Heart left ventricle (tissue), 16 donors: ENCODE measurements around the gene PAXX. TPM values are rescaled to one million over a fixed set of nuclear protein-coding genes. Genes with fewer than 3 reads are reported as not detected.
A peak's percentile ranks its signal among the peaks of the same experiment; 100 is the strongest.

Experiments used
- ATAC-seq, 4 donors: fragments of 200-7000 bp; cut with Tn5 transposase; one replicate each; pipeline ENCODE4 v1.9.1; 2020 to 2022; ENCODE audit warnings: moderate library complexity in 4 of 4, mild to moderate bottlenecking in 3 of 4, moderate number of reproducible peaks in 1 of 4
- DNase-seq, 5 donors: peaks; one replicate each; pipeline ENCODE4 v3.0.0-alpha.2; 2020
- H3K27ac ChIP-seq, 12 donors: fragments of 200-600 bp; sonication (generic) in 4 of 12; one replicate each; pipeline versions ENCODE4 v1.5.0 to v1.8.0; 2016 to 2022; ENCODE audit warnings: mild to moderate bottlenecking in 2 of 12
- H3K27me3 ChIP-seq, 9 donors: fragments of 200-600 bp; sonication (generic) in 2 of 9; one replicate each; pipeline versions ENCODE4 v1.5.1 to v1.8.0; 2016 to 2022; ENCODE audit warnings: mild to moderate bottlenecking in 3 of 9
- H3K36me3 ChIP-seq, 9 donors: fragments of 200-600 bp; sonication (generic) in 2 of 9; one replicate each; pipeline versions ENCODE4 v1.5.0 to v1.8.0; 2018 to 2022; ENCODE audit warnings: mild to moderate bottlenecking in 2 of 9
- H3K4me1 ChIP-seq, 12 donors: fragments of 200-600 bp; sonication (generic) in 4 of 12; one replicate each; pipeline versions ENCODE4 v1.5.0 to v1.8.0; 2016 to 2022; ENCODE audit warnings: mild to moderate bottlenecking in 3 of 12
- H3K4me3 ChIP-seq, 12 donors: fragments of 200-600 bp; sonication (generic) in 4 of 12; one replicate each; pipeline versions ENCODE4 v1.5.0 to v1.8.0; 2017 to 2022; ENCODE audit warnings: mild to moderate bottlenecking in 9 of 12, moderate library complexity in 4 of 12
- H3K9me3 ChIP-seq, 12 donors: fragments of 200-600 bp; sonication (generic) in 4 of 12; one replicate each; pipeline versions ENCODE4 v1.5.0 to v1.8.0; 2016 to 2022; ENCODE audit warnings: mild to moderate bottlenecking in 1 of 12
- CTCF ChIP-seq, 12 donors: fragments of 200-600 bp; sonication (generic) in 4 of 12; IDR thresholded peaks; one replicate each; pipeline versions ENCODE4 v1.5.0 to v1.8.0; 2018 to 2022; ENCODE audit warnings: antibody characterized with exemption in 12 of 12, mild to moderate bottlenecking in 5 of 12
- POLR2A ChIP-seq, 2 donors: fragments of 450-650 bp; IDR thresholded peaks; one replicate each; pipeline ENCODE4 v1.6.1; 2017; ENCODE audit warnings: antibody characterized with exemption in 2 of 2, mild to moderate bottlenecking in 2 of 2, moderate library complexity in 2 of 2
- WGBS, 4 donors: extraction: QIAGEN DNeasy Blood & Tissue Kit in 2 of 4; methylation state at CpG; one replicate each; pipeline versions ENCODE4 v1.1.5 to v1.1.7; 2013 to 2018; 5-methylcytosine and 5-hydroxymethylcytosine counted together
- intact Hi-C, 10 donors: fragments of 100-400 bp; cut with DNase I; formaldehyde crosslinking; loops; one replicate each; pipeline versions ENCODE4 v1.11.1 to v1.14.2; 2022
- polyA plus RNA-seq, 2 donors: library from polyadenylated mRNA; stranded (reverse); fragments of 200-250 nt; gene quantifications; one replicate each; pipeline ENCODE4 v1.2.3, GENCODE V29; 2013
- total RNA-seq, 9 donors: library from RNA; depleted of rRNA in 2 of 9; stranded (reverse); fragments of >200 nt in 2 of 9; fragmentation: NEBNext Ultra II Directional in 3 of 9; extraction: Animal tissue kit (Norgen Biotek cat#: 25700) in 3 of 9; gene quantifications; one replicate each; pipeline versions ENCODE4 v1.1.0 to v1.2.4, GENCODE V29; 2016 to 2023
- donor health status: ischemic (EF 13 %, LVEDD 7.1; RV severe dilation, severe dysfunction).
- donor health status: healthy with polysubstance abuse.
- donor health status: DM: no; HTN: yes; CAD: no.
- donor health status: DM: no; HTN: no; CAD: no.
- donor health status: ischemic (EF 25% LVEDD 6.9; RV normal size, moderate dysfunction).
- donor health status: ischemic (EF 25% LVEDD 5.7; RV mildly dilated, moderate dysfunction).
- donor health status: healthy.
- donor health status: DM: yes; HTN: yes; CAD: no.
- donor health status: ischemic (EF 35%, LVEDD 5.7; RV mildly dilated, moderate dysfunction).
- donor health status: nonischemic (EF 11% LVEDD 7.7; RV severe dilation, severe dysfunction).
- donor health status: DM: yes; HTN: yes; CAD: no.
- donor health status: PGD.
- donor health status: ischemic (EF 29% LVEDD 5.4; RV normal size, mild dysfunction).
- donor health status: nonischemic (EF 23%, LVEDD 6.1; RV moderate dilation, normal function).

The PAXX gene
- total and polyA plus RNA-seq, 11 donors, result 15.0 to 57.3 (median 20.9) TPM

GRCh38 chr9:137025517-137025966 is 33.3 kb downstream of the PAXX start:
- WGBS, 4 donors, result 79 to 96% (median 90%) methylated on average over 9 to 21 of the region's 21 CpGs
- Histone ChIP-seq H3K36me3 (peaks cover 0 to 11% (median 0%) of the 10 kb centered on the region in 9 donors), H3K9me3 (no peaks in the 10 kb centered on the region), H3K4me1 (peaks cover 5 to 36% (median 25%) of the 10 kb centered on the region in 12 donors), H3K4me3 (no peak overlapping the region), H3K27ac (no peak overlapping the region), H3K27me3 (no peaks in the 10 kb centered on the region)
- no peak for TF ChIP-seq POLR2A (IDR thresholded peaks at IDR 0.05)
- DNase-seq, result no peak
- no peak for ATAC-seq
- intact Hi-C loops, result loop anchor here in 3 of 10 donors (5.0 to 10.0 kb wide), 3 partner anchors 33 to 141 kb away; partner anchors contain the start of genes C8G (in 1 of the 3), PAXX (in 1 of the 3) and TRAF2 (in 1 of the 3)

- WGBS, 4 donors, result 85 to 94% (median 91%) methylated on average over 2 of the region's 2 CpGs
- peak overlapping the region in 1 of 12 donors; percentile 73 for H3K4me3 ChIP-seq
- H3K4me1 ChIP-seq, result peaks cover 5 to 45% (median 25%) of the 10 kb centered on the region in 12 donors
- ATAC-seq (no peak), DNase-seq (no peak)
- no peak for TF ChIP-seq CTCF (IDR thresholded peaks at IDR 0.05)
- no peak for TF ChIP-seq POLR2A (IDR thresholded peaks at IDR 0.05)
- peaks cover 0 to 6% (median 0%) of the 10 kb centered on the region in 9 donors for H3K36me3 ChIP-seq
- H3K27ac ChIP-seq, result peak overlapping the region in 1 of 12 donors; percentile 8
- intact Hi-C loops, result loop anchor here in 3 of 10 donors (5.0 to 10.0 kb wide), 3 partner anchors 34 to 142 kb away; partner anchors contain the start of genes C8G (in 1 of the 3), PAXX (in 1 of the 3) and TRAF2 (in 1 of the 3)
- H3K27me3 ChIP-seq, result no peaks in the 10 kb centered on the region
- no peaks in the 10 kb centered on the region for H3K9me3 ChIP-seq
These were observed 34.2 kb downstream of the PAXX start for GRCh38 chr9:137026384-137026783.

- H3K27me3 ChIP-seq, result no peaks in the 10 kb centered on the region
- H3K4me3 ChIP-seq, result peak overlapping the region in 8 of 12 donors; percentile 55 to 79 (median 66)
- ATAC-seq (no peak), DNase-seq (no peak)
- peaks cover 0 to 6% (median 0%) of the 10 kb centered on the region in 9 donors for H3K36me3 ChIP-seq
- WGBS, 4 donors, result 82 to 100% (median 85%) methylated on average over 1 to 4 of the region's 4 CpGs; no CpG with 5 or more reads in 1 of the 4 donors
- no peak for TF ChIP-seq CTCF (IDR thresholded peaks at IDR 0.05)
- no peak for TF ChIP-seq POLR2A (IDR thresholded peaks at IDR 0.05)
- intact Hi-C loops, result loop anchor here in 3 of 10 donors (5.0 to 10.0 kb wide), 3 partner anchors 35 to 142 kb away; partner anchors contain the start of genes C8G (in 1 of the 3), PAXX (in 1 of the 3) and TRAF2 (in 1 of the 3)
- H3K27ac ChIP-seq, result peak overlapping the region in 7 of 12 donors; percentile 43 to 67 (median 61)
- no peaks in the 10 kb centered on the region for H3K9me3 ChIP-seq
- H3K4me1 ChIP-seq, result peaks cover 5 to 49% (median 25%) of the 10 kb centered on the region in 12 donors
These were observed 34.6 kb downstream of the PAXX start for GRCh38 chr9:137026828-137027227.

GRCh38 chr9:137027369-137028262 is 35.4 kb downstream of the PAXX start, which contains the start of gene ABCA2:
Gene ABCA2 (minus strand): TSS chr9:137028237. CDS start chr9:137028140, 97 bp downstream.
- H3K4me1 ChIP-seq, result peaks cover 5 to 57% (median 25%) of the 10 kb centered on the region in 12 donors
- DNase-seq (no peak), ATAC-seq (no peak)
- peak within 1 kb of the TSS in 10 of 12 donors; percentile 43 to 87 (median 64) for H3K27ac ChIP-seq
- no peaks in the 10 kb centered on the region for H3K9me3 ChIP-seq
- no peaks in the 10 kb centered on the region for H3K27me3 ChIP-seq
- WGBS, 4 donors, result 4 to 43% (median 10%) methylated on average over 7 to 95 of the region's 95 CpGs
- peaks cover 0 to under 1% (median 0%) of the 10 kb centered on the region in 9 donors for H3K36me3 ChIP-seq
- peak within 1 kb of the TSS; percentile 47 to 79 (median 67) for H3K4me3 ChIP-seq
- intact Hi-C loops, result loop anchor here in 5 of 10 donors (2.0 to 10.0 kb wide), 4 partner anchors 35 to 143 kb away; partner anchors contain the start of genes C8G (in 1 of the 5), PAXX (in 1 of the 5) and TRAF2 (in 1 of the 5)
- TF ChIP-seq POLR2A (IDR thresholded peaks at IDR 0.05), result no peak
- TF ChIP-seq CTCF (IDR thresholded peaks at IDR 0.05), result no peak
